H1 (cell line): Measurements from ENCODE around the gene RGS8. TPM values are rescaled to one million over a fixed set of nuclear protein-coding genes. Genes with fewer than 3 reads are reported as not detected.

Experiments
- EZH2 ChIP-seq: fragments of 200-600 bp; sonication (generic); IDR thresholded peaks from 2 replicates; pipeline ENCODE4 v1.7.1; 2012; ENCODE audit warnings: low read depth, mild to moderate bottlenecking, moderate library complexity, low read length, inconsistent platforms; ENCODE audit not compliant: severe bottlenecking
- polyA plus RNA-seq, 7 experiments: library from polyadenylated mRNA; depleted of rRNA in 3 of 7; stranded (reverse) in 5 of 7; unstranded in 2 of 7; fragments of >200 nt in 5 of 7; fragments of 200-250 nt in 2 of 7; gene quantifications; 1 replicate in 5 of 7; 2 replicates in 1 of 7; 4 replicates in 1 of 7; pipeline versions ENCODE4 v1.2.1 to v1.2.3, GENCODE V29; 2011 to 2013; ENCODE audit warnings: missing spikeins in 2 of 7, mixed read lengths in 2 of 7
- total RNA-seq: library from RNA; stranded (reverse); fragmentation: NEBNext Ultra II Directional; extraction: Animal tissue kit (Norgen Biotek cat#: 25700); gene quantifications from 2 replicates; pipeline ENCODE4 v1.2.1, GENCODE V29; 2021
- TF ChIP-seq, protein P1 (sequence below): fragments of 300-600 bp; sonication (generic); IDR thresholded peaks from 2 replicates; pipeline ENCODE4 v1.7.1; 2012; ENCODE audit warnings: low read length, moderate library complexity, mild to moderate bottlenecking, inconsistent platforms; ENCODE audit not compliant: insufficient replicate concordance

The RGS8 gene
- total and polyA plus RNA-seq, 2 of the 8 experiments (the other 6 are each of a cell fraction or from before 2014, with no cell fraction given): 0.13 to 0.23 TPM

DNA sequence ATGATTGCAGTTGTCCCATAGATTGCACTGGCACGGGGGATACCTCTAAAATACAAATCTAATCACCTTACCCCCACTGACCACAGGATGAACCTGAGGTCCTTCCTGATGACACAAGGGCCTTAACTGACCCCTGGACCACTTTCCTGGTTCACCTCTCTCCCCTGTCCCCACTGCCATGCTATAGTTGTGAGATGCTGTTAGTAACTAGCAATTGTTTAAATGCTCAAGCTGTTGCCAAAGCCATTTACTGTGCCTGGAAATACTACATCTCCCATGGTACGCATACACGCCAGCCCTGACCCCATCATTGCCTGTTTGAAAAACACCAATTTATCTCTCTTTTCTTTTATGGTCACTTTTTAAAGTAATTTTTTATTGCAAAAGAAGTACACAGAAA, 29.1 kb upstream of the RGS8 start (continued):
- TF ChIP-seq, protein P1, sequence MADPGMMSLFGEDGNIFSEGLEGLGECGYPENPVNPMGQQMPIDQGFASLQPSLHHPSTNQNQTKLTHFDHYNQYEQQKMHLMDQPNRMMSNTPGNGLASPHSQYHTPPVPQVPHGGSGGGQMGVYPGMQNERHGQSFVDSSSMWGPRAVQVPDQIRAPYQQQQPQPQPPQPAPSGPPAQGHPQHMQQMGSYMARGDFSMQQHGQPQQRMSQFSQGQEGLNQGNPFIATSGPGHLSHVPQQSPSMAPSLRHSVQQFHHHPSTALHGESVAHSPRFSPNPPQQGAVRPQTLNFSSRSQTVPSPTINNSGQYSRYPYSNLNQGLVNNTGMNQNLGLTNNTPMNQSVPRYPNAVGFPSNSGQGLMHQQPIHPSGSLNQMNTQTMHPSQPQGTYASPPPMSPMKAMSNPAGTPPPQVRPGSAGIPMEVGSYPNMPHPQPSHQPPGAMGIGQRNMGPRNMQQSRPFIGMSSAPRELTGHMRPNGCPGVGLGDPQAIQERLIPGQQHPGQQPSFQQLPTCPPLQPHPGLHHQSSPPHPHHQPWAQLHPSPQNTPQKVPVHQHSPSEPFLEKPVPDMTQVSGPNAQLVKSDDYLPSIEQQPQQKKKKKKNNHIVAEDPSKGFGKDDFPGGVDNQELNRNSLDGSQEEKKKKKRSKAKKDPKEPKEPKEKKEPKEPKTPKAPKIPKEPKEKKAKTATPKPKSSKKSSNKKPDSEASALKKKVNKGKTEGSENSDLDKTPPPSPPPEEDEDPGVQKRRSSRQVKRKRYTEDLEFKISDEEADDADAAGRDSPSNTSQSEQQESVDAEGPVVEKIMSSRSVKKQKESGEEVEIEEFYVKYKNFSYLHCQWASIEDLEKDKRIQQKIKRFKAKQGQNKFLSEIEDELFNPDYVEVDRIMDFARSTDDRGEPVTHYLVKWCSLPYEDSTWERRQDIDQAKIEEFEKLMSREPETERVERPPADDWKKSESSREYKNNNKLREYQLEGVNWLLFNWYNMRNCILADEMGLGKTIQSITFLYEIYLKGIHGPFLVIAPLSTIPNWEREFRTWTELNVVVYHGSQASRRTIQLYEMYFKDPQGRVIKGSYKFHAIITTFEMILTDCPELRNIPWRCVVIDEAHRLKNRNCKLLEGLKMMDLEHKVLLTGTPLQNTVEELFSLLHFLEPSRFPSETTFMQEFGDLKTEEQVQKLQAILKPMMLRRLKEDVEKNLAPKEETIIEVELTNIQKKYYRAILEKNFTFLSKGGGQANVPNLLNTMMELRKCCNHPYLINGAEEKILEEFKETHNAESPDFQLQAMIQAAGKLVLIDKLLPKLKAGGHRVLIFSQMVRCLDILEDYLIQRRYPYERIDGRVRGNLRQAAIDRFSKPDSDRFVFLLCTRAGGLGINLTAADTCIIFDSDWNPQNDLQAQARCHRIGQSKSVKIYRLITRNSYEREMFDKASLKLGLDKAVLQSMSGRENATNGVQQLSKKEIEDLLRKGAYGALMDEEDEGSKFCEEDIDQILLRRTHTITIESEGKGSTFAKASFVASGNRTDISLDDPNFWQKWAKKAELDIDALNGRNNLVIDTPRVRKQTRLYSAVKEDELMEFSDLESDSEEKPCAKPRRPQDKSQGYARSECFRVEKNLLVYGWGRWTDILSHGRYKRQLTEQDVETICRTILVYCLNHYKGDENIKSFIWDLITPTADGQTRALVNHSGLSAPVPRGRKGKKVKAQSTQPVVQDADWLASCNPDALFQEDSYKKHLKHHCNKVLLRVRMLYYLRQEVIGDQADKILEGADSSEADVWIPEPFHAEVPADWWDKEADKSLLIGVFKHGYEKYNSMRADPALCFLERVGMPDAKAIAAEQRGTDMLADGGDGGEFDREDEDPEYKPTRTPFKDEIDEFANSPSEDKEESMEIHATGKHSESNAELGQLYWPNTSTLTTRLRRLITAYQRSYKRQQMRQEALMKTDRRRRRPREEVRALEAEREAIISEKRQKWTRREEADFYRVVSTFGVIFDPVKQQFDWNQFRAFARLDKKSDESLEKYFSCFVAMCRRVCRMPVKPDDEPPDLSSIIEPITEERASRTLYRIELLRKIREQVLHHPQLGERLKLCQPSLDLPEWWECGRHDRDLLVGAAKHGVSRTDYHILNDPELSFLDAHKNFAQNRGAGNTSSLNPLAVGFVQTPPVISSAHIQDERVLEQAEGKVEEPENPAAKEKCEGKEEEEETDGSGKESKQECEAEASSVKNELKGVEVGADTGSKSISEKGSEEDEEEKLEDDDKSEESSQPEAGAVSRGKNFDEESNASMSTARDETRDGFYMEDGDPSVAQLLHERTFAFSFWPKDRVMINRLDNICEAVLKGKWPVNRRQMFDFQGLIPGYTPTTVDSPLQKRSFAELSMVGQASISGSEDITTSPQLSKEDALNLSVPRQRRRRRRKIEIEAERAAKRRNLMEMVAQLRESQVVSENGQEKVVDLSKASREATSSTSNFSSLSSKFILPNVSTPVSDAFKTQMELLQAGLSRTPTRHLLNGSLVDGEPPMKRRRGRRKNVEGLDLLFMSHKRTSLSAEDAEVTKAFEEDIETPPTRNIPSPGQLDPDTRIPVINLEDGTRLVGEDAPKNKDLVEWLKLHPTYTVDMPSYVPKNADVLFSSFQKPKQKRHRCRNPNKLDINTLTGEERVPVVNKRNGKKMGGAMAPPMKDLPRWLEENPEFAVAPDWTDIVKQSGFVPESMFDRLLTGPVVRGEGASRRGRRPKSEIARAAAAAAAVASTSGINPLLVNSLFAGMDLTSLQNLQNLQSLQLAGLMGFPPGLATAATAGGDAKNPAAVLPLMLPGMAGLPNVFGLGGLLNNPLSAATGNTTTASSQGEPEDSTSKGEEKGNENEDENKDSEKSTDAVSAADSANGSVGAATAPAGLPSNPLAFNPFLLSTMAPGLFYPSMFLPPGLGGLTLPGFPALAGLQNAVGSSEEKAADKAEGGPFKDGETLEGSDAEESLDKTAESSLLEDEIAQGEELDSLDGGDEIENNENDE: no peak
- TF ChIP-seq EZH2: no peak
